IPS-18a (cell line): Measurements from ENCODE around the gene P3H4.
"Not testable (repeated sequence)": the region's sequence is repeated elsewhere in the genome, so short reads cannot be mapped to it uniquely, and the experiment has no call there.

ENCODE experiments used
- H3K27ac ChIP-seq: one replicate; pipeline ENCODE4 v1.5.1; 2013; ENCODE audit warnings: low read length
- H3K27me3 ChIP-seq: one replicate; pipeline ENCODE4 v1.6.1; 2013; ENCODE audit warnings: mild to moderate bottlenecking, low read length; ENCODE audit not compliant: control insufficient read depth, insufficient read depth
- H3K36me3 ChIP-seq: one replicate; pipeline ENCODE4 v1.6.1; 2013; ENCODE audit warnings: low read depth, low read length; ENCODE audit not compliant: control insufficient read depth
- H3K4me1 ChIP-seq: one replicate; pipeline ENCODE4 v1.6.1; 2013; ENCODE audit warnings: low read depth, low read length; ENCODE audit not compliant: control insufficient read depth
- H3K4me3 ChIP-seq: one replicate; pipeline ENCODE4 v1.5.1; 2013; ENCODE audit warnings: low read length
- H3K9ac ChIP-seq: one replicate; pipeline ENCODE4 v1.6.1; 2013; ENCODE audit warnings: mild to moderate bottlenecking, low read length, moderate library complexity
- H3K9me3 ChIP-seq: one replicate; pipeline ENCODE4 v1.6.1; 2013; ENCODE audit warnings: low read depth, low read length; ENCODE audit not compliant: control insufficient read depth

P3H4 gene

GRCh38 chr17:41835800-41836549, 24.2 kb upstream of the P3H4 start, which contains the start of gene NT5C3B:
Gene NT5C3B, minus strand, starts transcription at chr17:41836232. Its CDS starts 39 bp downstream, at chr17:41836193.
- H3K27me3 ChIP-seq, result peaks cover 7% of the 10 kb centered on the region
- peaks cover 19% of the 10 kb centered on the region for H3K36me3 ChIP-seq
- peaks cover 5% of the 10 kb centered on the region for H3K4me1 ChIP-seq
- H3K9me3 ChIP-seq, result no peaks in the 10 kb centered on the region
- no peak within 1 kb of the TSS for H3K27ac ChIP-seq
- peak within 1 kb of the TSS; percentile 79 for H3K4me3 ChIP-seq
- H3K9ac ChIP-seq, result peak within 1 kb of the TSS; percentile 69

DNA sequence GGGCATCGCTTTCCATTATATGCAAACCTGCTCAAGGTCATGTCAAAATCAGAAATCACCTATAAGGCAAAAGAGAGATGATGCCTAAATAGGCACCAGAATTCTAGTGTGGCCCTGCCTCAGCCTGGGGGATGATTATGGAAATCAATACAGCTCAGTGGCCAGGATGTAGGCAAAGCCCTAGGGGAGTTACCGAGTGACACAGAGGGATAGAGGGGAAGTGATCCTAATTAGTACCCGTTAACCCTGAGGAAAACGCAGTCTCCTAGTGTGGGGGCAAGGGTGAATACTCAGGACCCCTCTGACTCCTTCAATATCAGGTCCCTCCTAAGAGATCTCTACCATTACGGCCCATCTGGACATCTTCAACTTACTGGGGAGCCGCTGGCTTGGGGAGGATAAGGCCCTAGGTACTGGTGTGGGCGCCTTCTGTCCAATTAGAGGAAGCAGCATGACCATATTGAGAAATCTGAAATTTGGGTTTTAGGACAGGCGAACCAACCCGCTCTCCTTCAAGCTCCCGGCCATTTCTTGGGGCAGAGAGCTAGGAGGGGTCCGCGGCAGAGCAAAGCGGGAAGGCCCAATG, 23.6 kb upstream of the P3H4 start:
- Histone ChIP-seq H3K27ac (no peak overlapping the region), H3K36me3 (peaks cover 25% of the 10 kb centered on the region), H3K27me3 (peaks cover 7% of the 10 kb centered on the region), H3K9me3 (no peaks in the 10 kb centered on the region), H3K4me3 (peak overlapping the region; percentile 79), H3K4me1 (peaks cover 5% of the 10 kb centered on the region), H3K9ac (peak overlapping the region; percentile 69)

DNA sequence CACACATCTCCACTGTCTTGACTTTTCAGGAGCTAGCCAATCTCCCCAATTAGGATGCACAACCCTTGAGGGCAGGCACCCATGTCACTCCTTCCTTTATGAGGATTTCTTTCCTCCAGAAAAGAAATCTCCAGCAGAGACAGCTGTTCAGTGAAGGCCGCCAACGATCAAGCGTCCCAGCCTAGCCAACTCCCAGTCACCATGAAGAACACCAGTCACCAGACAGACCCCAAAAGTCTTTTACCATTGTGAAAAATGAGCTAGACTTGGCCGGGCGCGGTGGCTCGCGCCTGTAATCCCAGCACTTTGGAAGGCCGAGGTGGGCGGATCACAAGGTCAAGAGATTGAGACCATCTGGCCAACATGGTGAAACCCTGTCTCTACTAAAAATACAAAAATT, 18.2 kb upstream of the P3H4 start:
- H3K27me3 ChIP-seq, H3K4me1 ChIP-seq, H3K9ac ChIP-seq, H3K27ac ChIP-seq, H3K4me3 ChIP-seq, H3K9me3 ChIP-seq: not testable (repeated sequence)
- peaks cover 57% of the 10 kb centered on the region for H3K36me3 ChIP-seq

- Histone ChIP-seq H3K27ac (no peak overlapping the region), H3K9ac (no peak overlapping the region), H3K36me3 (peaks cover 41% of the 10 kb centered on the region), H3K27me3 (no peaks in the 10 kb centered on the region), H3K4me3 (no peak overlapping the region), H3K9me3 (no peaks in the 10 kb centered on the region), H3K4me1 (no peaks in the 10 kb centered on the region)
These were observed 13.6 kb upstream of the P3H4 start for GRCh38 chr17:41825175-41825845.

DNA sequence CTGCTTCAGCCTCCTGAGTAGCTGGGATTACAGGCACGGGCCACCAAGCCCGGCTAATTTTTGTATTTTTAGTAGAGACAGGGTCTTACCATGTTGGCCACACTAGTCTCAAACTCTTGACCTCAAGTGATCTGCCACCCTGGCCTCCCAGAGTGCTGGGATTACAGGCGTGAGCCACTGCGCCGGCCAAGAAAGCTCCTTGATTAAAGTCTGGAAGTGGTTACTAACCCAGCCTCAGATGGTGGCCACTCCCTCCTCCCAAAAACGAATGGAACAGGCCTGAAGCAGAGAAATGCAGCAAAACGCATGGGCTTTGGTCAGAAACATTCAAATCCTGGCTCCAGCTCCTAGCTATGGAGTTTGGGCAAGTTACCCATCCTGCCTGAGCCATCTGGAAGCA, 12.3 kb upstream of the P3H4 start:
- Histone ChIP-seq H3K27me3 (no peaks in the 10 kb centered on the region), H3K27ac (no peak overlapping the region), H3K4me3 (no peak overlapping the region), H3K4me1 (peaks cover 7% of the 10 kb centered on the region), H3K9ac (no peak overlapping the region), H3K36me3 (peaks cover 34% of the 10 kb centered on the region), H3K9me3 (no peaks in the 10 kb centered on the region)

GRCh38 chr17:41823580-41823979, 11.8 kb upstream of the P3H4 start:
- Histone ChIP-seq H3K9me3 (no peaks in the 10 kb centered on the region), H3K4me3 (no peak overlapping the region), H3K27me3 (no peaks in the 10 kb centered on the region), H3K27ac (no peak overlapping the region), H3K9ac (no peak overlapping the region), H3K4me1 (peaks cover 10% of the 10 kb centered on the region), H3K36me3 (peaks cover 29% of the 10 kb centered on the region)

GRCh38 chr17:41823141-41823524, 11.4 kb upstream of the P3H4 start:
- H3K27me3 ChIP-seq, result no peaks in the 10 kb centered on the region
- H3K9ac ChIP-seq, result no peak overlapping the region
- H3K9me3 ChIP-seq, result no peaks in the 10 kb centered on the region
- peaks cover 10% of the 10 kb centered on the region for H3K4me1 ChIP-seq
- peaks cover 29% of the 10 kb centered on the region for H3K36me3 ChIP-seq
- no peak overlapping the region for H3K4me3 ChIP-seq
- no peak overlapping the region for H3K27ac ChIP-seq

- Histone ChIP-seq H3K36me3 (peaks cover 23% of the 10 kb centered on the region), H3K4me3 (no peak overlapping the region), H3K27ac (no peak overlapping the region), H3K9me3 (no peaks in the 10 kb centered on the region), H3K4me1 (peaks cover 10% of the 10 kb centered on the region), H3K27me3 (no peaks in the 10 kb centered on the region), H3K9ac (no peak overlapping the region)
These were observed 10.7 kb upstream of the P3H4 start for GRCh38 chr17:41822216-41823140.

- H3K27ac ChIP-seq, result no peak overlapping the region
- H3K9me3 ChIP-seq, result no peaks in the 10 kb centered on the region
- H3K4me1 ChIP-seq, result peaks cover 10% of the 10 kb centered on the region
- H3K9ac ChIP-seq, result no peak overlapping the region
- H3K4me3 ChIP-seq, result no peak overlapping the region
- no peaks in the 10 kb centered on the region for H3K27me3 ChIP-seq
- peaks cover 20% of the 10 kb centered on the region for H3K36me3 ChIP-seq
These were observed 10.0 kb upstream of the P3H4 start for GRCh38 chr17:41821776-41822175.

- Histone ChIP-seq H3K27ac (no peak overlapping the region), H3K27me3 (no peaks in the 10 kb centered on the region), H3K9ac (no peak overlapping the region), H3K4me3 (no peak overlapping the region), H3K36me3 (peaks cover 9% of the 10 kb centered on the region), H3K4me1 (peaks cover 10% of the 10 kb centered on the region), H3K9me3 (no peaks in the 10 kb centered on the region)
These were observed 6.3 kb upstream of the P3H4 start for GRCh38 chr17:41818024-41818423.
